HAP-1 (cell line): Measurements from ENCODE around the gene SH3BGR.
"Not testable (repeated sequence)": the region's sequence is repeated elsewhere in the genome, so short reads cannot be mapped to it uniquely, and the experiment has no call there.

Experiments
- DNase-seq, 2 experiments: peaks; one replicate each; pipeline ENCODE4 v3.0.0-alpha.2; 2016 to 2020; ENCODE audit warnings: low spot score in 2 of 2
- H3K27me3 ChIP-seq: fragments of 250-450 bp; sonication (Bioruptor Pico); 2 replicates; pipeline ENCODE4 v1.5.1; 2020; ENCODE audit warnings: low read depth, mild to moderate bottlenecking, moderate library complexity
- H3K36me3 ChIP-seq: fragments of 250-450 bp; sonication (Bioruptor Pico); replicated peaks from 2 replicates; pipeline ENCODE4 v1.5.1; 2020; ENCODE audit warnings: mild to moderate bottlenecking
- H3K4me1 ChIP-seq: fragments of 250-450 bp; sonication (Bioruptor Pico); 2 replicates; pipeline ENCODE4 v1.5.1; 2020; ENCODE audit warnings: mild to moderate bottlenecking
- H3K4me3 ChIP-seq: fragments of 250-450 bp; sonication (Bioruptor Pico); 2 replicates; pipeline ENCODE4 v1.5.1; 2020; ENCODE audit warnings: mild to moderate bottlenecking, moderate library complexity
- H3K9me3 ChIP-seq: fragments of 250-450 bp; sonication (Bioruptor Pico); 2 replicates; pipeline ENCODE4 v1.5.1; 2020; ENCODE audit warnings: mild to moderate bottlenecking, moderate library complexity
- in situ Hi-C: fragments of 300-500 bp; cut with MboI; formaldehyde crosslinking; loops from 3 replicates; pipeline ENCODE4 v1.14.3; 2020; ENCODE audit warnings: low sequenced_read_pairs, inconsistent platforms, mixed read lengths

Gene SH3BGR

GRCh38 chr21:39531840-39532239 is 80.1 kb downstream of the SH3BGR start:
- in situ Hi-C loops = no loop called here
- no peaks in the 10 kb centered on the region for H3K4me1 ChIP-seq
- H3K4me3 ChIP-seq = no peak overlapping the region
- no peak for DNase-seq
- no peaks in the 10 kb centered on the region for H3K27me3 ChIP-seq
- no peaks in the 10 kb centered on the region for H3K36me3 ChIP-seq
- H3K9me3 ChIP-seq = no peaks in the 10 kb centered on the region

DNA sequence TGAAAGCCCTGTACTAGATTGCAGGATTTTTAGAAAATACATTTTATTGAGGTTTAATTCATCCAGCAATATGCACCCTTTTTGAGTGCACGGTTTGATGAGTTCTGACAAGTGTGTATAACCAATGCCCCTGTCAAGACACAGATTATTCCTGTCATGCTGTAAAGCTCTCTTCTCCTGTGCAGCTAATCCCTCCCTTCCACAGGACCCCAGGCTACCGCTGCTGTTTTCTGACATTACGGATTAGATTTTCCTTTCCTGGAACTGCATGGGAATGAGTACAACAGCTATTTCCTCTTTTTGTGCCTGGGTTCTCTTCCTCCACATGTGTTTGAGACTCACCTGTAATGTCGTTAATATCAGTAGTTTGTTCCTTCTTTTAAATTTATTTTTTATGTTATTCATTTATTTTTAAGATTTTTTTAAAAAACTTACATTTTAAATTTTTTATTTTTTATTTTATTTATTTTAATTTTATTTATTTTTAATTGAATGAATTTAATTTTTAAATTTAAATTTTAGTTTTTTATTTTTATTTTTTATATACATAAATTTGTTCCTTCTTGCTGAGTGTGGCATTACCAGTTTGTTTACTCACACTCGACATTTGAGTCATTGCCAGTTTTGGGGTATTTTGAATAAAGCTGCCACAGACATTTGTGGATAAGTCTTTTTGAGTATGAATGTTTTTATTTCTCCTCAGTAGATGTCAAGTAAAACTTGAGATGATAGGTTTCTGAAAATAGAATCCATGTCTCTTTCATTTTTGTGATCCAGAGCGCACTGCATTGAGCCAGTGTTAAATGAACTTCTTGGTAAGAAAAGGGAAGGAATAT is 82.0 kb downstream of the SH3BGR start:
- no peak for DNase-seq
- in situ Hi-C loops = no loop called here
- H3K27me3 ChIP-seq = no peaks in the 10 kb centered on the region

DNA sequence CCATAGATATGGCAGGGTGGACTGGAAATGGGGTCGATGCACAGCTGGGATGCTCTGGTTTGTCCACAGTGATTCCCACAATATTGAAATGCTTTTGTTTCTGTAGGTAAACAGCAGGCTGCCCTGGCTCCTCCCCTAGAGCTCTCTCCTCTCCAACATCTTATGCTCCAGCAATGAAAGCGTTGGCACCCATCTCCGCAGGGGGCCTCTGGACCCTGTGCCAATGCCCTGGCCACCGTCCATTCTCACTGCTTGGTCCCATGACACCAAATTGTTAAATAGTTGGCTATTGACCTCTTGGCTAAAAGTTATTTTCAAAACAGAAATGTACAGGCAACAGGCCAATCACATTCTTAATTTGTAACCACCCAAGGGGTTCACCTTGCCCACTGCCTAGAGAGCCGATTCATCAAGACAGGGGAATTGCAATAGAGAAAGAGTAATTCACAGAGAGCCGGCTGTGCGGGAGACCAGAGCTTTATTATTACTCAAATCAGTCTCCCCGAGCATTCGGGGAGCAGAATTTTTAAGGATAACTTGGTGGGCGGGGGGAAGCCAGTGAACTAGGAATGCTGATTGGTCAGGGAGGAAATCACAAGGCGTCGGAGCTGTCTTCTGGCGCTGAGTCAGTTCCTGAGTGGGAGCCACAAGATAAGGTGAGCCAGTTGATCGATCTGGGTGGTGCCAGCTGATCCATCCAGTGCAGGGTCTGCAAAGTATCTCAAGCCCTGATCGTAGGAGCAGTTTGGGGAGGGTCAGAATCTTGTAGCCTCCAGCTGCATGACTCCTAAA is 84.1 kb downstream of the SH3BGR start:
- no peak for DNase-seq
- Histone ChIP-seq H3K4me1 (no peaks in the 10 kb centered on the region), H3K36me3 (no peaks in the 10 kb centered on the region), H3K9me3 (no peaks in the 10 kb centered on the region), H3K27me3 (no peaks in the 10 kb centered on the region), H3K4me3 (no peak overlapping the region)
- in situ Hi-C loops = no loop called here

More for the DNA sequence above, 82.0 kb downstream of the SH3BGR start:
- Histone ChIP-seq H3K4me3 (no peak overlapping the region), H3K4me1 (no peaks in the 10 kb centered on the region), H3K9me3 (no peaks in the 10 kb centered on the region), H3K36me3 (no peaks in the 10 kb centered on the region)

GRCh38 chr21:39536835-39537234 is 85.1 kb downstream of the SH3BGR start:
- Histone ChIP-seq H3K4me1 (no peaks in the 10 kb centered on the region), H3K4me3 (no peak overlapping the region), H3K9me3 (no peaks in the 10 kb centered on the region), H3K27me3 (no peaks in the 10 kb centered on the region), H3K36me3 (no peaks in the 10 kb centered on the region)
- DNase-seq = no peak
- in situ Hi-C loops = no loop called here

DNA sequence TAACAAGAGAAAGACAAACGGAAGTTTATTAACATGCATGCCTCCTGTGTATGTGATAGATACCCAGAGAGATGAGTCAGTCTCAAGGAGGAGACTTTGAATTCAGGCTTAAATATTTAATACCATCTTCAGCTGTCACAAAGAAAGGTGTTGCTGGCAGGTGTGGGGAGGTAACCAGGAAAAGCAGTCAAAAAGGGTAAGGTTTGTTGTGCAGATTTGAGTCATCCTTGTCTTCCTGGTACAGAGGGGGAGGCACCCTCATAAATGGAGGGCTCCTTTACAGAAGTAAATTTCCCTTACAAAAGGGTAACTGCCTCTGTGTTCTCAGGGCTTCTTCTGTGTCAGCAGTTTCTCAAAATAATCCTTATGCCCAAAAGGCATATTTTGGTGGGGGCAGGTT is 85.8 kb downstream of the SH3BGR start:
- peak in 1 of 2 experiments; percentile 8 for DNase-seq
- H3K9me3 ChIP-seq = no peaks in the 10 kb centered on the region
- no peaks in the 10 kb centered on the region for H3K4me1 ChIP-seq
- H3K36me3 ChIP-seq = no peaks in the 10 kb centered on the region
- H3K27me3 ChIP-seq = no peaks in the 10 kb centered on the region
- no peak overlapping the region for H3K4me3 ChIP-seq
- in situ Hi-C loops = no loop called here

DNA sequence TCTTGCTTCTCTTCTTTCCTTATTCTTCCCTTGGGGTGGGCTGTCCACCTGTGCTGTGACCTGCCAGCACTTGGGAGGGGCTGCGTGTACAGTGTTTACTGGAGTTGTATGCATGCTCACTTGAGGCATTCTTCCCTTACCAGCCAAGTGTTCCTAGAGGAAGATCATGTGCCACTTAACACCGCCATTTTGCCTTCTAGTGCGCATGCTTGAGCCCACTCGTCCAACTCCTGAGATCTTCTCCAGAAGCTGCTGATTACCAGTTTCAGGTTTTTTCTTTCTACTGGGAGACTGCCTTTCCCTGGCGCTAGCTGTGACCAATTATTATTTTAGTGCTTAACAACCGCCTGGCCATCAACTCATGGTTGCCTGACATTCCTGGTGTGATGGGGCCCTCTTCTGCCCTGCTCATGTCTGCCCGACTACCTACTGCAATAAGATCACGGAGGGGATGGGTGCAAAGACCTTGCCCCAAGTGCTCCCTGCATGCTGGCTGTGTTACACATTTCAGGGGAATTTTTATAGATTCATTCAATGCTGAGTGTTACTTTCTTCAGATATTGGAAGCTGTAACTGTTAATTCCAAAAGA is 86.8 kb downstream of the SH3BGR start:
- no peaks in the 10 kb centered on the region for H3K27me3 ChIP-seq
- H3K36me3 ChIP-seq = no peaks in the 10 kb centered on the region
- in situ Hi-C loops = no loop called here
- no peak overlapping the region for H3K4me3 ChIP-seq
- no peaks in the 10 kb centered on the region for H3K9me3 ChIP-seq
- no peak for DNase-seq
- H3K4me1 ChIP-seq = no peaks in the 10 kb centered on the region

DNA sequence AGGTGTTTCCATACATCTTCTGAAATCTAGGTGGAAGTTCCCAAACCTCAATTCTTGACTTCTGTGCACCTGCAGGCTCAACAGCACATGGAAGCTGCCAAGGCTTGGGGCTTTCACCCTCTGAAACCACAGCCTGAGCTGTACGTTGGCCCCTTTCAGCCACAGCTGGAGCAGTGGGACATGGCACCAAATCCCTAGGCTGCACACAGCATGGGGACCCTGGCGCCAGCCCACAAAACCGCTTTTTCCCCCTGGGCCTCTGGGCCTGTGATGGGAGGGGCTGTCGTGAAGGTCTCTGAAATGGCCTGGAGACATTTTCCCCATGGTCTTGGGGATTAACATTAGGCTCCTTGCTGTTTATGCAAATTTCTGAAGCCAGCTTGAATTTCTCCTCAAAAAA is 88.6 kb downstream of the SH3BGR start:
- DNase-seq, H3K4me3 ChIP-seq, H3K9me3 ChIP-seq, H3K36me3 ChIP-seq, H3K4me1 ChIP-seq, H3K27me3 ChIP-seq, in situ Hi-C loops: not testable (repeated sequence)

DNA sequence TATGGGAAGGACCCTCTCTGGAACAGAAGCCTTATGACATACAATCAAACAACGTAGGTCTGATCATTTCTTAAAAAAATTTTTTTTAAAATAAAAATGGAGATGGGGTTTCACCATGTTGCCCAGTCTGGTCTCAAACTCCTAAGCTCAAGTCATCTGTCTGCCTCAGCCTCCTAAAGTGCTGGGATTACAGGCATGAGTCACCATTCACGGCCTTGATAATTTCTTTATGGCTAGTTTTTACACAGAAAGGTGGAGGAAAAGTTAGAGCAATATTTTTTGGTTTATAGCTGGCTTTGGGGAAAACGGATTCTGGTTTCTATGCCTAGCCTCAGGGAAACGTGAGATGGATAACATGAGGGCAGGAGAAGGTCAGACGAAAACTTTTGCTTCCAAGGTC is 91.0 kb downstream of the SH3BGR start:
- no peak for DNase-seq
- in situ Hi-C loops = no loop called here
- Histone ChIP-seq H3K4me1 (no peaks in the 10 kb centered on the region), H3K36me3 (no peaks in the 10 kb centered on the region), H3K9me3 (no peaks in the 10 kb centered on the region), H3K4me3 (no peak overlapping the region), H3K27me3 (no peaks in the 10 kb centered on the region)

GRCh38 chr21:39546522-39546921 is 94.8 kb downstream of the SH3BGR start:
- Histone ChIP-seq H3K4me3 (no peak overlapping the region), H3K27me3 (no peaks in the 10 kb centered on the region), H3K9me3 (no peaks in the 10 kb centered on the region), H3K4me1 (no peaks in the 10 kb centered on the region), H3K36me3 (no peaks in the 10 kb centered on the region)
- no peak for DNase-seq
- in situ Hi-C loops = no loop called here

DNA sequence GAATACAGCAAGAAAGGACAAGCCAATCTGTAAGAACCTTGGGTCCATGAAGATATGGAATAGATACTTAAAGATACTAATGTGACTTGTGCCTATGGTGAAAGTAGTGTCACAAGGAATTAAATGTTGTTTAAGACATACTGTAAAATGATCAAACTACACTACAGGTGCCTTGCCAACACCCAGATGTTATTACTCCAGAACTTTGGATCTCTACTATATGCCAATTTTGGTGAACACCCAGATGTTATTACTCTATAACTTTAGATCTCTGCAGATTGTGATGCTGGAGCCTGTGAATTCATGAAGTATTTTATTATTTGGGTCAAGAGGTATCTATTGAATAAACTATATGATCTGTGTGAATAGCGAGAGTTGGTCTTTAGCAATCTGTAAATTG is 101.1 kb downstream of the SH3BGR start:
- Histone ChIP-seq H3K4me3 (no peak overlapping the region), H3K4me1 (no peaks in the 10 kb centered on the region), H3K9me3 (no peaks in the 10 kb centered on the region), H3K27me3 (no peaks in the 10 kb centered on the region), H3K36me3 (no peaks in the 10 kb centered on the region)
- DNase-seq = no peak
- in situ Hi-C loops = no loop called here

DNA sequence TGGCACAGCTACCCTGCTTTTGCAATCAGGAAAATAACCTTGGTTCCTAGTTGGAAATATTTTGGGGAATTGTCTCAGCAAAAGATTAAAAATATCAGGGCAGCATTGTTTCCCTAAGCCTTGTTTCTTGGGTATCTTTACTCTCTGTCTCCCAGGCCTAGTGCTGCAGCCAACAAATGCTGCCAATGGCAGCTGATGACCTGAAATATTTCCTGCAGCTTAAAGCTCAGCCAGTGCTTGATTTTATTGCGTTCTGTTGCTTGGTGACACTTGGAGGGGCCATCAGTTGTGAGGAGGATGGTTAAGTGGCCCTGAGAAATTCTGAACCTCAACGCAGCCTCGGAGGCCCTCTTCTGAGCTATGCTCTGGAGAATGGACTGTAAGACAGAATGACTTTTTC is 101.6 kb downstream of the SH3BGR start:
- in situ Hi-C loops = no loop called here
- Histone ChIP-seq H3K27me3 (no peaks in the 10 kb centered on the region), H3K36me3 (no peaks in the 10 kb centered on the region), H3K9me3 (no peaks in the 10 kb centered on the region), H3K4me3 (no peak overlapping the region), H3K4me1 (no peaks in the 10 kb centered on the region)
- DNase-seq = no peak

DNA sequence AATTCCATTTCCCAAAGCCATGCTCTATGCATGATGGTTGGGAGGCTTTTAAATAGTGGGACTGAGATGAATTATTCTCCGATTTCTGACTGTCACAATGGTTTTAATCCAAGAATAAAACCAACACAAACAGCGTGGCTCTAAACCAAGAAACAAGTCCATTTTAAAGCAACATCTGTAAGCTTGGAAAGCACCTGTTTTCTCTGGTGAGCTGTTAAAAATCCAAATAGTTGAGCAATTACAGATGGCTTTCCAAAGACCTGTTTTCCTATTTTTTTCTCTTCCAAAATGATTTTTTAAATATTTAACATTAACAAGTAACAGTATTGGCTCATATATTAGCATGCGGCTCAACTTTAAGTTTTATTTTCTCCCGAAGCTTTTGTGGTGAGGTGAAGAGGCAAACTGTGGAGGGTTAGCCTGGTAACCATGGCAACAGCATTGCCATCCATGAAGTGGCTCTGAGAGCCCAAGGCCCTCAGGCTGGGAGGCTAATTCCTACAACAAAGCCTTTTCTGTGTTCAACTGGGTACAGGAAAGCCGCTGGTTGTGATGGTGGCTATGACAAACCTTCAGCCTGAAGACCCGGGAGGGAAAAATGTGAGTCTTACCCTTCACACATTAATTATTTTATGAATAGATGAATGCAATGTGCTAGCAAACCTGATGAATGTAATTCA is 104.3 kb downstream of the SH3BGR start:
- no peaks in the 10 kb centered on the region for H3K36me3 ChIP-seq
- no peak for DNase-seq
- no peaks in the 10 kb centered on the region for H3K4me1 ChIP-seq
- no peaks in the 10 kb centered on the region for H3K27me3 ChIP-seq
- H3K4me3 ChIP-seq = no peak overlapping the region
- in situ Hi-C loops = no loop called here
- no peaks in the 10 kb centered on the region for H3K9me3 ChIP-seq

- Histone ChIP-seq H3K27me3 (no peaks in the 10 kb centered on the region), H3K4me3 (no peak overlapping the region), H3K4me1 (no peaks in the 10 kb centered on the region), H3K9me3 (no peaks in the 10 kb centered on the region), H3K36me3 (no peaks in the 10 kb centered on the region)
- DNase-seq = no peak
- in situ Hi-C loops = no loop called here
Measured at GRCh38 chr21:39559511-39559910, 107.7 kb downstream of the SH3BGR start.

DNA sequence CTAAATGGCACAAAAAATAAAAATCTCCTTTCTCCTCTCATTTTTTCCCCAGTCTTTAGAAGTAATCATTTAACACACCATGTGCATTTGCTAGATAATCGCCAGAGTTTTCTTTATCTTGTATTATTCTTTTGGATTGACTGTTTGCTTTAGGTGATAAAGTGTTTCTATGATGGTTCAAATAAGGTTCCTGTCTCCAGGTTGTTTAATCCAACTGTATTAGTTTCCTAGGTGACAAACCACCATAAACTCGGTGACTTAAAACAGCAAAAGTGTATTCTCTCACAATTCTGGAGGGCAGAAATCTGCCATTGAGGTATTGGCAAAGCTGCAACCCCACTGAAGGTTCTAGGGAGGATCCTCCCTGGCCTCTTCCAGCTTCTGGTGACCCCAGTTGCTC is 109.4 kb downstream of the SH3BGR start:
- H3K36me3 ChIP-seq = no peaks in the 10 kb centered on the region
- H3K4me1 ChIP-seq = no peaks in the 10 kb centered on the region
- no peaks in the 10 kb centered on the region for H3K27me3 ChIP-seq
- in situ Hi-C loops = no loop called here
- no peak overlapping the region for H3K4me3 ChIP-seq
- no peaks in the 10 kb centered on the region for H3K9me3 ChIP-seq
- DNase-seq = no peak
